RCC 7860 (cell line): ENCODE measurements around the gene ZNF532.
A peak's percentile ranks its signal among the peaks of the same experiment; 100 is the strongest.

Experiments used
- DNase-seq: peaks from one replicate; pipeline ENCODE4 v3.0.0-alpha.2; 2015; ENCODE audit warnings: low spot score
- FAIRE-seq: peaks from 2 replicates; lab custom pipeline; 2012; peaks lifted over from hg19 to GRCh38; lab: Jason Lieb, UNC

The ZNF532 gene

GRCh38 chr18:58934356-58934755 lies 69.7 kb downstream of the ZNF532 start:
- no peak for FAIRE-seq
- no peak for DNase-seq

GRCh38 chr18:58934933-58935577 lies 70.4 kb downstream of the ZNF532 start:
- no peak for DNase-seq
- no peak for FAIRE-seq

GRCh38 chr18:58937071-58937886 lies 72.6 kb downstream of the ZNF532 start:
- DNase-seq (peak; percentile 24), FAIRE-seq (peak; percentile 57)

GRCh38 chr18:58937887-58938267 lies 73.2 kb downstream of the ZNF532 start:
- DNase-seq (no peak), FAIRE-seq (no peak)

- no peak for FAIRE-seq
- no peak for DNase-seq
These were observed 76.9 kb downstream of the ZNF532 start for GRCh38 chr18:58941426-58942099.

GRCh38 chr18:58943896-58944295 lies 79.2 kb downstream of the ZNF532 start:
- FAIRE-seq (no peak), DNase-seq (no peak)

- DNase-seq (no peak), FAIRE-seq (no peak)
These were observed 82.6 kb downstream of the ZNF532 start for GRCh38 chr18:58947136-58947732.

- FAIRE-seq, result no peak
- DNase-seq, result no peak
These were observed 84.4 kb downstream of the ZNF532 start for GRCh38 chr18:58949031-58949430.

GRCh38 chr18:58951986-58952702 lies 87.5 kb downstream of the ZNF532 start:
- no peak for FAIRE-seq
- no peak for DNase-seq

- FAIRE-seq (no peak), DNase-seq (no peak)
These were observed 88.2 kb downstream of the ZNF532 start for GRCh38 chr18:58952858-58953257.

- peak; percentile 55 for DNase-seq
- peak; percentile 78 for FAIRE-seq
These were observed 89.0 kb downstream of the ZNF532 start for GRCh38 chr18:58953627-58954026.

- DNase-seq, result no peak
- no peak for FAIRE-seq
These were observed 90.3 kb downstream of the ZNF532 start for GRCh38 chr18:58955001-58955400.

GRCh38 chr18:58955738-58956137 lies 91.1 kb downstream of the ZNF532 start:
- FAIRE-seq, result no peak
- no peak for DNase-seq

- FAIRE-seq (no peak), DNase-seq (no peak)
These were observed 94.0 kb downstream of the ZNF532 start for GRCh38 chr18:58958628-58959027.

- no peak for FAIRE-seq
- no peak for DNase-seq
These were observed 95.8 kb downstream of the ZNF532 start for GRCh38 chr18:58960508-58960907.

GRCh38 chr18:58960946-58961722 lies 96.5 kb downstream of the ZNF532 start:
- no peak for DNase-seq
- FAIRE-seq, result no peak

GRCh38 chr18:58962336-58962735 lies 97.7 kb downstream of the ZNF532 start:
- DNase-seq (no peak), FAIRE-seq (no peak)

GRCh38 chr18:58965291-58966004 lies 100.8 kb downstream of the ZNF532 start:
- FAIRE-seq, result no peak
- no peak for DNase-seq

- DNase-seq (no peak), FAIRE-seq (no peak)
These were observed 101.5 kb downstream of the ZNF532 start for GRCh38 chr18:58966005-58966677.
